NB4 (cell line): ENCODE measurements around the gene MAFB.

Source experiments
- MAX ChIP-seq: IDR thresholded peaks from 2 replicates; pipeline ENCODE4 v1.6.1; 2011; ENCODE audit warnings: low read depth, low read length
- MYC ChIP-seq: IDR thresholded peaks from 2 replicates; pipeline ENCODE4 v1.6.1; 2011; ENCODE audit warnings: low read depth, low read length
- POLR2A ChIP-seq: IDR thresholded peaks from 2 replicates; pipeline ENCODE4 v1.6.1; 2011; ENCODE audit warnings: mild to moderate bottlenecking; ENCODE audit not compliant: insufficient read length; ENCODE audit errors: extremely low read depth
- TF ChIP-seq, protein P1 (sequence below): IDR thresholded peaks from one replicate; pipeline ENCODE4 v1.5.1; 2012; ENCODE audit warnings: low read depth, low read length

DNA sequence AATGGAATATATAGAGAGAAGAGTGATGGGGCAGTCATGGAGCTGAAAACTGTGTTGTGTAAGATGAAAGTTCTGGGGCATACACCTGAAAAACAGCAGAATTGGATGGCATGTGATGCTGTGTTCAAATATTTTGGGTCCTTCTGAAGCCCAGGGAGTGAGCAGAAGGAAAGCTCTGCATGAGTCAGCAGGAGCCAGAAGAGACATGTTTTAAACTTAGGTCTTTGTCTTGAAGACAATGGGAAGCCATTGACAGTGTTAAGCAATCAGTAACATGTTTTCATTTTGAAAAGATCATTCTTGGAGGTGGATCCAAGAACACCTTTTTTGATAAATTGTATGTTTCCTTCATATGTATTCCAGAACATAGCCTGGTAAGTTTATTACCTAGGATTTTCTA lies 38.9 kb upstream of the MAFB start:
- TF ChIP-seq, protein P1, sequence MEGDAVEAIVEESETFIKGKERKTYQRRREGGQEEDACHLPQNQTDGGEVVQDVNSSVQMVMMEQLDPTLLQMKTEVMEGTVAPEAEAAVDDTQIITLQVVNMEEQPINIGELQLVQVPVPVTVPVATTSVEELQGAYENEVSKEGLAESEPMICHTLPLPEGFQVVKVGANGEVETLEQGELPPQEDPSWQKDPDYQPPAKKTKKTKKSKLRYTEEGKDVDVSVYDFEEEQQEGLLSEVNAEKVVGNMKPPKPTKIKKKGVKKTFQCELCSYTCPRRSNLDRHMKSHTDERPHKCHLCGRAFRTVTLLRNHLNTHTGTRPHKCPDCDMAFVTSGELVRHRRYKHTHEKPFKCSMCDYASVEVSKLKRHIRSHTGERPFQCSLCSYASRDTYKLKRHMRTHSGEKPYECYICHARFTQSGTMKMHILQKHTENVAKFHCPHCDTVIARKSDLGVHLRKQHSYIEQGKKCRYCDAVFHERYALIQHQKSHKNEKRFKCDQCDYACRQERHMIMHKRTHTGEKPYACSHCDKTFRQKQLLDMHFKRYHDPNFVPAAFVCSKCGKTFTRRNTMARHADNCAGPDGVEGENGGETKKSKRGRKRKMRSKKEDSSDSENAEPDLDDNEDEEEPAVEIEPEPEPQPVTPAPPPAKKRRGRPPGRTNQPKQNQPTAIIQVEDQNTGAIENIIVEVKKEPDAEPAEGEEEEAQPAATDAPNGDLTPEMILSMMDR = no peak
- TF ChIP-seq POLR2A (no peak), MAX (no peak), MYC (no peak)
